Liver (tissue), 9 donors: ENCODE results near the gene KCP. TPM values are rescaled to one million over a fixed set of nuclear protein-coding genes. Genes with fewer than 3 reads are reported as not detected.

Experiments used
- DNase-seq: peaks from one replicate; pipeline ENCODE4 v3.0.0-alpha.2; 2017; ENCODE audit warnings: low spot score
- H3K27ac ChIP-seq, 2 donors: one replicate each; pipeline ENCODE4 v1.7.0; 2013; ENCODE audit warnings: inconsistent platforms in 2 of 2, low read length in 2 of 2, control low read depth in 1 of 2, low read depth in 1 of 2, mild to moderate bottlenecking in 1 of 2
- H3K27me3 ChIP-seq, 4 donors: one replicate each; pipeline versions ENCODE4 v1.6.1 to v1.7.0; 2013; ENCODE audit warnings: low read length in 3 of 4, inconsistent platforms in 1 of 4, mild to moderate bottlenecking in 1 of 4, moderate library complexity in 1 of 4; ENCODE audit not compliant: control insufficient read depth in 4 of 4, insufficient read depth in 4 of 4
- H3K36me3 ChIP-seq, 4 donors: one replicate each; pipeline versions ENCODE4 v1.6.1 to v1.7.0; 2013; ENCODE audit warnings: low read length in 3 of 4, mild to moderate bottlenecking in 3 of 4, low read depth in 1 of 4, moderate library complexity in 1 of 4; ENCODE audit not compliant: control insufficient read depth in 4 of 4, insufficient read depth in 3 of 4
- H3K4me1 ChIP-seq, 4 donors: one replicate each; pipeline versions ENCODE4 v1.6.1 to v1.7.0; 2013; ENCODE audit warnings: low read length in 3 of 4, mild to moderate bottlenecking in 3 of 4, moderate library complexity in 1 of 4; ENCODE audit not compliant: control insufficient read depth in 4 of 4, insufficient read depth in 4 of 4
- H3K4me3 ChIP-seq, 3 donors: one replicate each; pipeline versions ENCODE4 v1.6.1 to v1.7.0; 2013; ENCODE audit warnings: low read length in 3 of 3, control low read depth in 1 of 3, low read depth in 1 of 3, mild to moderate bottlenecking in 1 of 3
- H3K9ac ChIP-seq, 2 donors: one replicate each; pipeline ENCODE4 v1.7.0; 2013; ENCODE audit warnings: low read length in 2 of 2, mild to moderate bottlenecking in 2 of 2, moderate library complexity in 2 of 2, control low read depth in 1 of 2, low read depth in 1 of 2
- H3K9me3 ChIP-seq, 4 donors: one replicate each; pipeline versions ENCODE4 v1.6.1 to v1.7.0; 2013; ENCODE audit warnings: low read length in 3 of 4; ENCODE audit not compliant: control insufficient read depth in 4 of 4
- ATF3 ChIP-seq: IDR thresholded peaks from 2 replicates; pipeline ENCODE4 v1.6.1; 2016; ENCODE audit warnings: antibody characterized with exemption
- EGR1 ChIP-seq, 2 donors: IDR thresholded peaks; 2 replicates each; pipeline ENCODE4 v1.6.1; 2016 to 2018; ENCODE audit warnings: antibody characterized with exemption in 2 of 2, low read depth in 2 of 2
- FOXA1 ChIP-seq: IDR thresholded peaks from 2 replicates; pipeline ENCODE4 v1.6.1; 2016; ENCODE audit warnings: antibody characterized with exemption
- FOXA2 ChIP-seq: IDR thresholded peaks from 2 replicates; pipeline ENCODE4 v1.6.1; 2016; ENCODE audit warnings: antibody characterized with exemption
- GABPA ChIP-seq, 2 donors: IDR thresholded peaks in 1 of 2; conservative IDR thresholded peaks in 1 of 2; 2 replicates each; pipeline ENCODE4 v1.6.1; 2016; ENCODE audit warnings: antibody characterized with exemption in 2 of 2, mild to moderate bottlenecking in 1 of 2, moderate library complexity in 1 of 2
- HNF4A ChIP-seq, 2 donors: conservative IDR thresholded peaks; 2 replicates each; pipeline ENCODE4 v1.6.1; 2016; ENCODE audit warnings: antibody characterized with exemption in 2 of 2, mild to moderate bottlenecking in 2 of 2
- HNF4G ChIP-seq: IDR thresholded peaks from 2 replicates; pipeline ENCODE4 v1.6.1; 2016; ENCODE audit warnings: antibody characterized with exemption
- JUND ChIP-seq, 2 donors: IDR thresholded peaks; 2 replicates each; pipeline ENCODE4 v1.6.1; 2016; ENCODE audit warnings: antibody characterized with exemption in 2 of 2
- NR2F2 ChIP-seq: IDR thresholded peaks from 2 replicates; pipeline ENCODE4 v1.6.1; 2016; ENCODE audit warnings: antibody characterized with exemption
- RAD21 ChIP-seq, 2 donors: IDR thresholded peaks; 2 replicates each; pipeline ENCODE4 v1.6.1; 2016; ENCODE audit warnings: antibody characterized with exemption in 2 of 2, mild to moderate bottlenecking in 2 of 2
- REST ChIP-seq: IDR thresholded peaks from 2 replicates; pipeline ENCODE4 v1.6.1; 2016; ENCODE audit warnings: antibody characterized with exemption, mild to moderate bottlenecking
- RXRA ChIP-seq, 2 donors: IDR thresholded peaks; 2 replicates each; pipeline ENCODE4 v1.6.1; 2017 to 2018; ENCODE audit warnings: antibody characterized with exemption in 2 of 2, mild to moderate bottlenecking in 1 of 2
- SP1 ChIP-seq: IDR thresholded peaks from 2 replicates; pipeline ENCODE4 v1.6.1; 2018; ENCODE audit warnings: antibody characterized with exemption, mild to moderate bottlenecking
- TAF1 ChIP-seq: conservative IDR thresholded peaks from 2 replicates; pipeline ENCODE4 v1.6.1; 2016; ENCODE audit warnings: antibody characterized with exemption, mild to moderate bottlenecking
- YY1 ChIP-seq: IDR thresholded peaks from 2 replicates; pipeline ENCODE4 v1.6.1; 2016; ENCODE audit warnings: antibody characterized with exemption, mild to moderate bottlenecking
- WGBS: extraction: QIAGEN DNeasy Blood & Tissue Kit; methylation state at CpG from one replicate; pipeline ENCODE4 v1.1.7; 2013; 5-methylcytosine and 5-hydroxymethylcytosine counted together
- polyA plus RNA-seq, 2 donors: library from polyadenylated mRNA; stranded (reverse) in 1 of 2; unstranded in 1 of 2; fragments of 200-250 nt in 1 of 2; fragments of >200 nt in 1 of 2; fragmentation: Nextera tagmentation in 1 of 2; extraction: Ambion mirVana in 1 of 2; gene quantifications; one replicate each; pipeline versions ENCODE4 v1.2.1 to v1.2.3, GENCODE V29; 2013 to 2015
- total RNA-seq, 2 donors: library from RNA; depleted of rRNA; stranded (reverse); fragments of >200 nt; gene quantifications; one replicate each; pipeline ENCODE4 v1.2.3, GENCODE V29; 2014
- TF ChIP-seq, protein P1 (sequence below): IDR thresholded peaks from 2 replicates; pipeline ENCODE4 v1.6.1; 2016; ENCODE audit warnings: antibody characterized with exemption
- TF ChIP-seq, protein P2 (sequence below): IDR thresholded peaks from 2 replicates; pipeline ENCODE4 v1.6.1; 2016; ENCODE audit warnings: antibody characterized with exemption
- TF ChIP-seq, protein P3 (sequence below): fragments of 150-350 bp; IDR thresholded peaks from 2 replicates; pipeline ENCODE4 v1.5.1; 2017; ENCODE audit warnings: improper control_type of control experiment, low read depth, low read length; ENCODE audit not compliant: missing input control
- donor health status: healthy.
- donor health status: healthy.
- donor health status: healthy.
- donor health status: healthy.
- donor health status: healthy.

The KCP gene
- total and polyA plus RNA-seq, 4 donors = 0.02 to 0.08 (median 0.05) TPM; not detected in 1

- no peak for DNase-seq
- WGBS = 95% methylated on average over 10 of the region's 10 CpGs
- no peaks in the 10 kb centered on the region for H3K4me1 ChIP-seq
- H3K27ac ChIP-seq = no peak overlapping the region
- no peak overlapping the region for H3K9ac ChIP-seq
- no peaks in the 10 kb centered on the region for H3K36me3 ChIP-seq
- no peak overlapping the region for H3K4me3 ChIP-seq
- TF ChIP-seq RAD21 (IDR thresholded peaks at IDR 0.05) = no peak
- no peak for TF ChIP-seq NR2F2
- no peak for TF ChIP-seq HNF4A (conservative IDR thresholded peaks at IDR 0.05)
- no peak for TF ChIP-seq YY1
- TF ChIP-seq ATF3 = no peak
- TF ChIP-seq, protein P1, sequence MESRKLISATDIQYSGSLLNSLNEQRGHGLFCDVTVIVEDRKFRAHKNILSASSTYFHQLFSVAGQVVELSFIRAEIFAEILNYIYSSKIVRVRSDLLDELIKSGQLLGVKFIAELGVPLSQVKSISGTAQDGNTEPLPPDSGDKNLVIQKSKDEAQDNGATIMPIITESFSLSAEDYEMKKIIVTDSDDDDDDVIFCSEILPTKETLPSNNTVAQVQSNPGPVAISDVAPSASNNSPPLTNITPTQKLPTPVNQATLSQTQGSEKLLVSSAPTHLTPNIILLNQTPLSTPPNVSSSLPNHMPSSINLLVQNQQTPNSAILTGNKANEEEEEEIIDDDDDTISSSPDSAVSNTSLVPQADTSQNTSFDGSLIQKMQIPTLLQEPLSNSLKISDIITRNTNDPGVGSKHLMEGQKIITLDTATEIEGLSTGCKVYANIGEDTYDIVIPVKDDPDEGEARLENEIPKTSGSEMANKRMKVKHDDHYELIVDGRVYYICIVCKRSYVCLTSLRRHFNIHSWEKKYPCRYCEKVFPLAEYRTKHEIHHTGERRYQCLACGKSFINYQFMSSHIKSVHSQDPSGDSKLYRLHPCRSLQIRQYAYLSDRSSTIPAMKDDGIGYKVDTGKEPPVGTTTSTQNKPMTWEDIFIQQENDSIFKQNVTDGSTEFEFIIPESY = no peak
- no peak for TF ChIP-seq EGR1 (IDR thresholded peaks at IDR 0.05; ENCODE audit: low read depth in 2 of 2)
- TF ChIP-seq, protein P2, sequence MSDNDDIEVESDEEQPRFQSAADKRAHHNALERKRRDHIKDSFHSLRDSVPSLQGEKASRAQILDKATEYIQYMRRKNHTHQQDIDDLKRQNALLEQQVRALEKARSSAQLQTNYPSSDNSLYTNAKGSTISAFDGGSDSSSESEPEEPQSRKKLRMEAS = no peak
- TF ChIP-seq RXRA (IDR thresholded peaks at IDR 0.05) = no peak
- no peaks in the 10 kb centered on the region for H3K27me3 ChIP-seq
- H3K9me3 ChIP-seq = no peaks in the 10 kb centered on the region
These were observed 24.9 kb downstream of the KCP start for GRCh38 chr7:128885370-128886187.

GRCh38 chr7:128884561-128885369, 25.7 kb downstream of the KCP start:
- TF ChIP-seq NR2F2 (no peak), HNF4A (conservative IDR thresholded peaks at IDR 0.05) (no peak), FOXA1 (no peak), FOXA2 (no peak), TAF1 (no peak), RXRA (IDR thresholded peaks at IDR 0.05) (no peak), RAD21 (IDR thresholded peaks at IDR 0.05) (no peak), JUND (IDR thresholded peaks at IDR 0.05) (no peak), HNF4G (no peak), YY1 (no peak), GABPA (IDR thresholded peaks at IDR 0.05 in 1 of 2, conservative IDR thresholded peaks at IDR 0.05 in 1 of 2) (no peak), ATF3 (no peak), REST (no peak), SP1 (no peak), EGR1 (IDR thresholded peaks at IDR 0.05; ENCODE audit: low read depth in 2 of 2) (no peak)
- TF ChIP-seq, protein P3, sequence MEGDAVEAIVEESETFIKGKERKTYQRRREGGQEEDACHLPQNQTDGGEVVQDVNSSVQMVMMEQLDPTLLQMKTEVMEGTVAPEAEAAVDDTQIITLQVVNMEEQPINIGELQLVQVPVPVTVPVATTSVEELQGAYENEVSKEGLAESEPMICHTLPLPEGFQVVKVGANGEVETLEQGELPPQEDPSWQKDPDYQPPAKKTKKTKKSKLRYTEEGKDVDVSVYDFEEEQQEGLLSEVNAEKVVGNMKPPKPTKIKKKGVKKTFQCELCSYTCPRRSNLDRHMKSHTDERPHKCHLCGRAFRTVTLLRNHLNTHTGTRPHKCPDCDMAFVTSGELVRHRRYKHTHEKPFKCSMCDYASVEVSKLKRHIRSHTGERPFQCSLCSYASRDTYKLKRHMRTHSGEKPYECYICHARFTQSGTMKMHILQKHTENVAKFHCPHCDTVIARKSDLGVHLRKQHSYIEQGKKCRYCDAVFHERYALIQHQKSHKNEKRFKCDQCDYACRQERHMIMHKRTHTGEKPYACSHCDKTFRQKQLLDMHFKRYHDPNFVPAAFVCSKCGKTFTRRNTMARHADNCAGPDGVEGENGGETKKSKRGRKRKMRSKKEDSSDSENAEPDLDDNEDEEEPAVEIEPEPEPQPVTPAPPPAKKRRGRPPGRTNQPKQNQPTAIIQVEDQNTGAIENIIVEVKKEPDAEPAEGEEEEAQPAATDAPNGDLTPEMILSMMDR = no peak
- TF ChIP-seq, protein P2 = no peak
- TF ChIP-seq, protein P1 = no peak
- no peak overlapping the region for H3K4me3 ChIP-seq
- peaks cover 0 to 4% (median 0%) of the 10 kb centered on the region in 4 donors for H3K4me1 ChIP-seq
- H3K27ac ChIP-seq = no peak overlapping the region
- H3K27me3 ChIP-seq = no peaks in the 10 kb centered on the region
- no peak for DNase-seq
- 91% methylated on average over 26 of the region's 26 CpGs for WGBS
- no peaks in the 10 kb centered on the region for H3K36me3 ChIP-seq
- no peaks in the 10 kb centered on the region for H3K9me3 ChIP-seq
- H3K9ac ChIP-seq = no peak overlapping the region
